HG02885 (cell line): ENCODE data around the gene SCN11A.
A peak's percentile ranks its signal among the peaks of the same experiment; 100 is the strongest.
"Not testable (repeated sequence)": the region's sequence is repeated elsewhere in the genome, so short reads cannot be mapped to it uniquely, and the experiment has no call there.

Source experiments
- ATAC-seq: cut with Tn5 transposase; IDR thresholded peaks from one replicate; pipeline ENCODE4 v1.9.1; 2021; ENCODE audit warnings: mild to moderate bottlenecking; ENCODE audit not compliant: unreplicated experiment, poor library complexity

Gene SCN11A

GRCh38 chr3:39068556-39068955 is 16.8 kb upstream of the SCN11A start:
- no peak for ATAC-seq

GRCh38 chr3:39067286-39067685 is 15.5 kb upstream of the SCN11A start:
- ATAC-seq: no peak

GRCh38 chr3:39065197-39065596 is 13.5 kb upstream of the SCN11A start:
- peak; percentile 100 for ATAC-seq

GRCh38 chr3:39064646-39065045 is 12.9 kb upstream of the SCN11A start:
- no peak for ATAC-seq

- no peak for ATAC-seq
These were observed 11.4 kb upstream of the SCN11A start for GRCh38 chr3:39063143-39063542.

- ATAC-seq: no peak
These were observed 10.4 kb upstream of the SCN11A start for GRCh38 chr3:39062180-39062579.

- ATAC-seq: not testable (repeated sequence)
These were observed 9.5 kb upstream of the SCN11A start for GRCh38 chr3:39061228-39061627.

- ATAC-seq: no peak
These were observed 4.4 kb upstream of the SCN11A start for GRCh38 chr3:39056151-39056550.

GRCh38 chr3:39053696-39054095 is 2.0 kb upstream of the SCN11A start:
- ATAC-seq: no peak

- ATAC-seq: no peak
These were observed 839 bp upstream of the SCN11A start for GRCh38 chr3:39052583-39052982.

GRCh38 chr3:39050029-39050428 is 1.7 kb downstream of the SCN11A start:
- ATAC-seq: no peak

GRCh38 chr3:39038165-39038564 is 13.6 kb downstream of the SCN11A start:
- ATAC-seq: no peak

GRCh38 chr3:39029556-39029955 is 22.2 kb downstream of the SCN11A start:
- no peak for ATAC-seq

GRCh38 chr3:39028546-39028945 is 23.2 kb downstream of the SCN11A start:
- no peak for ATAC-seq

- no peak for ATAC-seq
These were observed 26.3 kb downstream of the SCN11A start for GRCh38 chr3:39025222-39025970.

- ATAC-seq: no peak
These were observed 27.2 kb downstream of the SCN11A start for GRCh38 chr3:39024497-39024896.

- no peak for ATAC-seq
These were observed 29.5 kb downstream of the SCN11A start for GRCh38 chr3:39022286-39022630.

GRCh38 chr3:39021465-39022285 is 30.1 kb downstream of the SCN11A start:
- ATAC-seq: no peak

- peak; percentile 48 for ATAC-seq
These were observed 30.7 kb downstream of the SCN11A start for GRCh38 chr3:39021029-39021428.

- no peak for ATAC-seq
These were observed 32.4 kb downstream of the SCN11A start for GRCh38 chr3:39019299-39019698.

- ATAC-seq: no peak
These were observed 36.3 kb downstream of the SCN11A start for GRCh38 chr3:39015418-39015817.
